Measurements from ENCODE around the gene ELSPBP1.

DNA sequence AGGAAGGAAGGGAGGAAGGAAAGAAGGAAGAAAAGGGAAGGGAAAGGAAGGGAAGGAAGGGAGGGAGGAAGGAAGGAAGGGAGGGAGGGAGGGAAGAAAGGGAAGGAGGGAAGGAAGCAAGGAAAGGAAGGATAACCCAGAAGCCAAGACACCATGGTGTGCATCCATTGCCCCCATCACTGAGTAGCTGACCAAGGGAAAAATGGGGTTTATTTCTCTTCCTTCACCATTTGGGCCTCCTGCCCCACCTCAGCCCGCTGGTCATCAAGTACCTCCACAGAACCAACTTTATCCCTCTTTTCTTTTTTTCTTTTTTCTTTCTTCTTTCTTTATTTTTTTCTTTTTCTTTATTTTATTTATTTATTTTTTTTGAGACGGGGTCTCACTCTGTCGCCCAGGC lies 29.1 kb downstream of the ELSPBP1 start:
- TF ChIP-seq, protein P1, sequence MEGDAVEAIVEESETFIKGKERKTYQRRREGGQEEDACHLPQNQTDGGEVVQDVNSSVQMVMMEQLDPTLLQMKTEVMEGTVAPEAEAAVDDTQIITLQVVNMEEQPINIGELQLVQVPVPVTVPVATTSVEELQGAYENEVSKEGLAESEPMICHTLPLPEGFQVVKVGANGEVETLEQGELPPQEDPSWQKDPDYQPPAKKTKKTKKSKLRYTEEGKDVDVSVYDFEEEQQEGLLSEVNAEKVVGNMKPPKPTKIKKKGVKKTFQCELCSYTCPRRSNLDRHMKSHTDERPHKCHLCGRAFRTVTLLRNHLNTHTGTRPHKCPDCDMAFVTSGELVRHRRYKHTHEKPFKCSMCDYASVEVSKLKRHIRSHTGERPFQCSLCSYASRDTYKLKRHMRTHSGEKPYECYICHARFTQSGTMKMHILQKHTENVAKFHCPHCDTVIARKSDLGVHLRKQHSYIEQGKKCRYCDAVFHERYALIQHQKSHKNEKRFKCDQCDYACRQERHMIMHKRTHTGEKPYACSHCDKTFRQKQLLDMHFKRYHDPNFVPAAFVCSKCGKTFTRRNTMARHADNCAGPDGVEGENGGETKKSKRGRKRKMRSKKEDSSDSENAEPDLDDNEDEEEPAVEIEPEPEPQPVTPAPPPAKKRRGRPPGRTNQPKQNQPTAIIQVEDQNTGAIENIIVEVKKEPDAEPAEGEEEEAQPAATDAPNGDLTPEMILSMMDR (IDR thresholded peaks at IDR 0.05) = no peak
- TF ChIP-seq POLR2AphosphoS5 (IDR thresholded peaks at IDR 0.05) = no peak
